Measurements from ENCODE around the gene GDPD4.

The GDPD4 gene

DNA sequence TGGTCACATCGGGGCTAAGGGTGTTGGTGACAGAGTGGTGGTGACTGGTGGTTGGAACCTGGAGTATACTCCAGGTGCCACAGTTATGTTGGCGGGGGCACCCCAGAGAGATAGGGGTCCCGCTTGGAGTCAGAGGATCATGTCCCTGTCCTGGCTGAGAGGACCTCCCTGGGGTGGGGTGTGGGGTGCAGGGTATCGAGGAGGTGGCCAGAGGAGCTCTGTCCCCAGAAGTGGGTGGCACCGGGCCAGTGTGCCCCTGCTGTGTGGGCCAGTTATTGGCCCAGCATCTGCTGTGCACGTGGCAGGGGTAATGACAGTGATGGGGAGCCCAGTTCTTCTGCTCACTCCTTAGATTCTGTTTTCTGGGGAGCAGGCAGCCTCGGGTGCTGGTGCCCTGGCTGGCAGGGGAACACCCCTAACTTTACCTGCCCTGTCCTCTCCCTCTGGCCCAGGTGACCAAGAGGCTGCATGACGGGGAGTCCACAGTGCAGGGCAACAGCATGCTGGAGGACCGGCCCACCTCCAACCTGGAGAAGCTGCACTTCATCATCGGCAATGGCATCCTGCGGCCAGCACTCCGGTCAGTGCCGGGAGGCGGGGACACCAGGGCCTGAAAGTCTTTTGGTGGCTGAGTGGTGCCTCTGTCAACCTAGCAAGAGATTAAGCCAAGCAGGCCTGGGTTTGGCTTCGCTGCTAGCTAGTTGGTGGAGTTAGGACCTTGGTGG is 117.2 kb downstream of the GDPD4 start:
- H3K4me3 ChIP-seq (ENCODE audit: low read depth, low read length): no peak overlapping the region
- TF ChIP-seq, protein P1, sequence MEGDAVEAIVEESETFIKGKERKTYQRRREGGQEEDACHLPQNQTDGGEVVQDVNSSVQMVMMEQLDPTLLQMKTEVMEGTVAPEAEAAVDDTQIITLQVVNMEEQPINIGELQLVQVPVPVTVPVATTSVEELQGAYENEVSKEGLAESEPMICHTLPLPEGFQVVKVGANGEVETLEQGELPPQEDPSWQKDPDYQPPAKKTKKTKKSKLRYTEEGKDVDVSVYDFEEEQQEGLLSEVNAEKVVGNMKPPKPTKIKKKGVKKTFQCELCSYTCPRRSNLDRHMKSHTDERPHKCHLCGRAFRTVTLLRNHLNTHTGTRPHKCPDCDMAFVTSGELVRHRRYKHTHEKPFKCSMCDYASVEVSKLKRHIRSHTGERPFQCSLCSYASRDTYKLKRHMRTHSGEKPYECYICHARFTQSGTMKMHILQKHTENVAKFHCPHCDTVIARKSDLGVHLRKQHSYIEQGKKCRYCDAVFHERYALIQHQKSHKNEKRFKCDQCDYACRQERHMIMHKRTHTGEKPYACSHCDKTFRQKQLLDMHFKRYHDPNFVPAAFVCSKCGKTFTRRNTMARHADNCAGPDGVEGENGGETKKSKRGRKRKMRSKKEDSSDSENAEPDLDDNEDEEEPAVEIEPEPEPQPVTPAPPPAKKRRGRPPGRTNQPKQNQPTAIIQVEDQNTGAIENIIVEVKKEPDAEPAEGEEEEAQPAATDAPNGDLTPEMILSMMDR (IDR thresholded peaks at IDR 0.05; ENCODE audit: low read depth, low read length): no peak
- TF ChIP-seq, protein P2, sequence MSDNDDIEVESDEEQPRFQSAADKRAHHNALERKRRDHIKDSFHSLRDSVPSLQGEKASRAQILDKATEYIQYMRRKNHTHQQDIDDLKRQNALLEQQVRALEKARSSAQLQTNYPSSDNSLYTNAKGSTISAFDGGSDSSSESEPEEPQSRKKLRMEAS (IDR thresholded peaks at IDR 0.05; ENCODE audit: low read depth, low read length): no peak
- TF ChIP-seq POLR2A (IDR thresholded peaks at IDR 0.05; ENCODE audit: extremely low read depth, insufficient read length) (no peak), MYC (IDR thresholded peaks at IDR 0.05; ENCODE audit: low read depth, low read length) (no peak)
- no peak for DNase-seq (ENCODE audit: low read depth)

DNA sequence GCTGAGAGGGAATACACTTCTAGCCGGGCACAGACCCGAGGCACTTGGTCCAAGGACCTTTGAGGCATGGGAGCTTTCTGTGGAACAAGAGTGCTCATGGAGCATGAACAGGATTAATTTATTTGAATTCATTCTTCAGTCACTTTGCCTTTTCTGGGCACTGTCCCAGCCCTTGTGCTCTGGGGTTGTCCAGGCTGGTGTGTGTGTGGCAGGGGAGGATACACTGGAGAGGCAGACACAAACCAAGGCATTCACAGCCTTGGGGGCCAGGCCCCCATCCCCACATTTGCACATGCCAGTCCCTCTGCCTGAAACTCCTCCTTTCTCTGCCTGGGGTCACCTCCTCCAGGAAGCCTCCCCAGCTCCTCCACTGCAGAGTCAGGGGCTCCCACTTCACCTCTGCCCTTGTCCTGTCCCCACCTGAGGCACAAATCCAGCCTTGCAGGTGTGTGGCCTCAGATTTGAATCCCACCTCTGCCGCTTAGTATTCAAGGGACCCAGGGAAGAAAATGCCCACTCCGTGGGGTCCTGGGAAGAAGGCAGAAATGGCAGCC is 118.0 kb downstream of the GDPD4 start:
- no peak for TF ChIP-seq MYC (IDR thresholded peaks at IDR 0.05; ENCODE audit: low read depth, low read length)
- no peak for TF ChIP-seq POLR2A (IDR thresholded peaks at IDR 0.05; ENCODE audit: extremely low read depth, insufficient read length)
- H3K4me3 ChIP-seq (ENCODE audit: low read depth, low read length): no peak overlapping the region
- DNase-seq (ENCODE audit: low read depth): no peak

DNA sequence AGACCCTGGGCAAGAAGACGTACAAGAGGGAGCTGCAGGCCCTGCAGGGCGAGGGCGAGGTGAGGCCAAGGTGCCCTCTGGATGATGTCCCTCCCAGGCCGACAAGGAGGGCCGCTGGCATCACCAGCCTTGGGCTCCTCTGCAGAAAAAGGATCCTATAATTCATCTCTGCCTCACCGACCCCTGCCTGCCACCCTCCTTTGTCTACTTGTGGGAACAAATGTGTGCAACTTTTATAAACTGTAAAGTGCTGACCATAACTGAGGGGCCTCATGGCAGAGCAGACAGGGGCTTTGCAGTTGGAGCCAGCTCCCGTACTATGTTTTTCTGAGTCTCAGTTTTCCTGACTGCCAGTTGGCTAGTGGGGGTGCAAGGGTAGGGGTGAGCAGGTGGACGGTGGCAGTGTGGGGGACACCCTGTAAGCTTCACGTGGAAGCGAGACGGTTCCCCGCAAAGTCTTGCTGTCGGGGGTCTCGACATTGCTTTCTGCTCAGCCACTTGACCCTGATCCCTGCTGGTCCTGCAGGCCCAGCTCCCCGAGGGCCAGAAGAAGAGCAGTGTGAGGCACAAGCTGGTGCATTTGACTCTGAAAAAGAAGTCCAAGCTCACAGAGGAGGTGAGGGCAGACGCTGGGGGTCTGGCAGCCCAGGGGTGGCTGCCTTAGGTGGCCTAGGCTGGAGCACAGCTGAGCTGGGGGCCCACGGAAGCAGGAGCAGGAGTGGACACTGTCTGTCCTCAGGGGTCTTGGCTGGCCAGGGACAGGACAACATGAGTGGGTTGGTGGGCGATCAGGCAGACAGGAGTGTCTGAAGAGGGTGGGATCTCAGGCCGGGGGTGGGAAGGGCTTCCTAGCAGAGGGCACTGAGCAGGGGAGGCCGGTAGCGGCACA is 118.7 kb downstream of the GDPD4 start:
- no peak for DNase-seq (ENCODE audit: low read depth)
- H3K4me3 ChIP-seq (ENCODE audit: low read depth, low read length): no peak overlapping the region
- TF ChIP-seq MYC (IDR thresholded peaks at IDR 0.05; ENCODE audit: low read depth, low read length): no peak
- no peak for TF ChIP-seq POLR2A (IDR thresholded peaks at IDR 0.05; ENCODE audit: extremely low read depth, insufficient read length)
- TF ChIP-seq, protein P2 (IDR thresholded peaks at IDR 0.05; ENCODE audit: low read depth, low read length): no peak
- TF ChIP-seq, protein P1 (IDR thresholded peaks at IDR 0.05; ENCODE audit: low read depth, low read length): no peak

DNA sequence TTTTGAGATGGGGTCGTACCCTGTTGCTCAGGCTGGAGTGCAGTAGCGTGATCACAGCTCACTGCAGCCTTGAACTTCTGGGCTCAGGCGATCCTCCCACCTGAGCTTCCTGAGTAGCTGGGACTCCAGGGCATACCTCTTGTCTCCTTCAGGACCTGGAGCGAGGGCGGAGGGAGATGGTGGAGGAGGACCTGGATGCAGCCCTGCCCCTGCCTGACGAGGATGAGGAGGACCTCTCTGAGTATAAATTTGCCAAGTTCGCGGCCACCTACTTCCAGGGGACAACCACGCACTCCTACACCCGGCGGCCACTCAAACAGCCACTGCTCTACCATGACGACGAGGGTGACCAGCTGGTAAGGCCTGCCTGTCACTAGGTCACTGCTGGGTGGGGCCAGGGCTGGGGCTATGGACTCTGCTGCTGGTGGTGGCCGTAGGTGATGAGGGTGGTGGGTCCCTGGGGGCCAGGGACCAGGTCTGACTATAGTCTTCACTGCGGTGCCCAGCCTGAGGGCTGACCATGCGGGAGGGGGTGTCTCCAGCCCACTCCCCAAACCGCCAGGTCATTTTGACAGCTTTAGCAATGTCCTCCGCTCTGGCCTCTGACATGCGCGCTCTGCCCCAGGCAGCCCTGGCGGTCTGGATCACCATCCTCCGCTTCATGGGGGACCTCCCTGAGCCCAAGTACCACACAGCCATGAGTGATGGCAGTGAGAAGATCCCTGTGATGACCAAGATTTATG is 119.5 kb downstream of the GDPD4 start:
- no peak overlapping the region for H3K4me3 ChIP-seq (ENCODE audit: low read depth, low read length)
- TF ChIP-seq POLR2A (IDR thresholded peaks at IDR 0.05; ENCODE audit: extremely low read depth, insufficient read length): no peak
- no peak for DNase-seq (ENCODE audit: low read depth)

GRCh38 chr11:77181226-77181625 is 120.3 kb downstream of the GDPD4 start:
- TF ChIP-seq, protein P2 (IDR thresholded peaks at IDR 0.05; ENCODE audit: low read depth, low read length): no peak
- TF ChIP-seq MYC (IDR thresholded peaks at IDR 0.05; ENCODE audit: low read depth, low read length) (no peak), POLR2A (IDR thresholded peaks at IDR 0.05; ENCODE audit: extremely low read depth, insufficient read length) (no peak)
- TF ChIP-seq, protein P1 (IDR thresholded peaks at IDR 0.05; ENCODE audit: low read depth, low read length): no peak
- H3K4me3 ChIP-seq (ENCODE audit: low read depth, low read length): no peak overlapping the region
- no peak for DNase-seq (ENCODE audit: low read depth)

DNA sequence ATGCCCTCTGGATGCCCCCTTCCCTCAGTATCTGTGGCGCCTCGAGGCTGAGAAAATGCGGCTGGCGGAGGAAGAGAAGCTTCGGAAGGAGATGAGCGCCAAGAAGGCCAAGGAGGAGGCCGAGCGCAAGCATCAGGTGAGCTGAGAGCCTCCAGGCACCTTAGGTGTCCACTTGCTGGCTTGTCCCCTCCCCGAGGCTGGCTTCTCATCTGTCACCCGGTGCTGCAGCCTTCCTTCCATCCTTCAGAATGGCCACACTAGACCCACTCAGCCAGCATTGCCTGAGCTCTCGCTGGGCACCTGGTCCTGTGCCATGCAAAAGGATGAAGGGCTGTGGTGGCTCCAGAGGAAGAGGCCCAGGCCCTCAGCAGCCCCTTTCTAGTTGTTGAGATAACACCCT is 121.1 kb downstream of the GDPD4 start:
- no peak overlapping the region for H3K4me3 ChIP-seq (ENCODE audit: low read depth, low read length)
- no peak for DNase-seq (ENCODE audit: low read depth)
- TF ChIP-seq POLR2A (IDR thresholded peaks at IDR 0.05; ENCODE audit: extremely low read depth, insufficient read length) (no peak), MYC (IDR thresholded peaks at IDR 0.05; ENCODE audit: low read depth, low read length) (no peak)
- TF ChIP-seq, protein P2 (IDR thresholded peaks at IDR 0.05; ENCODE audit: low read depth, low read length): no peak
- TF ChIP-seq, protein P1 (IDR thresholded peaks at IDR 0.05; ENCODE audit: low read depth, low read length): no peak

Data from NB4 (cell line).